HAP-1 (cell line): ENCODE measurements around the gene DGKI.
A peak's percentile ranks its signal among the peaks of the same experiment; 100 is the strongest.

Experiments
- DNase-seq, 2 experiments: peaks; one replicate each; pipeline ENCODE4 v3.0.0-alpha.2; 2016 to 2020; ENCODE audit warnings: low spot score in 2 of 2
- H3K27me3 ChIP-seq: fragments of 250-450 bp; sonication (Bioruptor Pico); 2 replicates; pipeline ENCODE4 v1.5.1; 2020; ENCODE audit warnings: low read depth, mild to moderate bottlenecking, moderate library complexity
- H3K36me3 ChIP-seq: fragments of 250-450 bp; sonication (Bioruptor Pico); replicated peaks from 2 replicates; pipeline ENCODE4 v1.5.1; 2020; ENCODE audit warnings: mild to moderate bottlenecking
- H3K4me1 ChIP-seq: fragments of 250-450 bp; sonication (Bioruptor Pico); 2 replicates; pipeline ENCODE4 v1.5.1; 2020; ENCODE audit warnings: mild to moderate bottlenecking
- H3K4me3 ChIP-seq: fragments of 250-450 bp; sonication (Bioruptor Pico); 2 replicates; pipeline ENCODE4 v1.5.1; 2020; ENCODE audit warnings: mild to moderate bottlenecking, moderate library complexity
- H3K9me3 ChIP-seq: fragments of 250-450 bp; sonication (Bioruptor Pico); 2 replicates; pipeline ENCODE4 v1.5.1; 2020; ENCODE audit warnings: mild to moderate bottlenecking, moderate library complexity
- in situ Hi-C: fragments of 300-500 bp; cut with MboI; formaldehyde crosslinking; loops from 3 replicates; pipeline ENCODE4 v1.14.3; 2020; ENCODE audit warnings: low sequenced_read_pairs, inconsistent platforms, mixed read lengths

DGKI gene

DNA sequence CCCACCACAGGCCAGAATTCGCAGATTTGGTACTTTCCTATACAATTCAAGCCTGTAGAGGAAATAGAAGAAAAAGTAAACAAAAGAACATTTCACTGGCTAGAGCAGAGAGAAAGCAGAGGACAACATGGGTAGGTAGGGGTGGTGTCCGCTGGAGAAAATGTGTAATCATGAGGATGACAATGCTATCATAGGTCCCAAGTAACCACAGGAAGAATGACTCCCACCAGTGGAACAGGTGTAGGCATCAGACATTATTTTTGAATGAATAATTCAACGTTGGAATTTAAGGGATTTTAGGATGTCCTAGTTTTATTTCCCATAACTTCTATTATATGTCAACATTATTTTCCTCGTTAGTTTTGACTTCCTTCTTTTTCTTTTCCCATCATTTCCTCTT lies 248.9 kb downstream of the DGKI start:
- Histone ChIP-seq H3K9me3 (no peaks in the 10 kb centered on the region), H3K27me3 (peaks cover 43% of the 10 kb centered on the region), H3K36me3 (no peaks in the 10 kb centered on the region), H3K4me1 (no peaks in the 10 kb centered on the region; the same call in 1 of the 2 replicates), H3K4me3 (no peak overlapping the region)
- in situ Hi-C loops: no loop called here
- no peak for DNase-seq

DNA sequence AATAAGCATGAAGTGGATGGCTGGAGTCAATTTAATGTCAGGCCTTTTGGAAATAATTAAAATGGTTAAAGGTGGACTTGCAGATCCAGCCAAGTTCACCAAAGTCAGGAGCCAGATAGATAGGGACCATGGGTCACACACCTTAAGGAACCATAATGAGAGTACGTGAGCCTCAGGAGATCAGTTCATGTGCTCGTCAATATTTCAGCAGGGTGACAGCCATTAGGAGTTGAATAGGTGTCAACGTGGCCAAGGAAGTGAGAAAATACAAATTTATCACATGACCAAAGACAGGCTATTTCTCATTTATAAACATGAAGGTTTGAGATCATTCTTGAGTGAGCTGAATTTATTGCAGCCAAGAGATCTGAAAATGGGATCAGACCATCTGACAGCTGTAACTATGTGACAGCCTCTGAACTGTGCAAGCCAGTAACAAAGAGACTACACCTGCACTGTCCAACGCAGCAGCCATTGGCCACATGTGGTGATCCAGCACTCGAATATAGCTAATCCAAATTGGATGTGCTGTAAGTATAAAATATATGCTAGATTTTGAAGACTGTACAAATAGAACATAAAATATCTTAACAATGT lies 253.6 kb downstream of the DGKI start:
- DNase-seq: no peak

GRCh38 chr7:137592232-137592896 lies 254.4 kb downstream of the DGKI start:
- in situ Hi-C loops: no loop called here
- peak; percentile 64 to 73 for DNase-seq
- Histone ChIP-seq H3K36me3 (no peaks in the 10 kb centered on the region), H3K4me3 (no peak overlapping the region), H3K27me3 (peaks cover 22% of the 10 kb centered on the region), H3K4me1 (peaks cover 7% of the 10 kb centered on the region), H3K9me3 (0 out of 2 replicates have a peak, but pooled peaks cover 2% of the 10 kb centered on the region)

More for the DNA sequence above, 253.6 kb downstream of the DGKI start:
- H3K4me3 ChIP-seq: no peak overlapping the region
- peaks cover 20% of the 10 kb centered on the region for H3K27me3 ChIP-seq
- peaks cover 7% of the 10 kb centered on the region for H3K4me1 ChIP-seq
- no peaks in the 10 kb centered on the region for H3K36me3 ChIP-seq
- in situ Hi-C loops: no loop called here
- H3K9me3 ChIP-seq: 0 out of 2 replicates have a peak, but pooled peaks cover 2% of the 10 kb centered on the region

DNA sequence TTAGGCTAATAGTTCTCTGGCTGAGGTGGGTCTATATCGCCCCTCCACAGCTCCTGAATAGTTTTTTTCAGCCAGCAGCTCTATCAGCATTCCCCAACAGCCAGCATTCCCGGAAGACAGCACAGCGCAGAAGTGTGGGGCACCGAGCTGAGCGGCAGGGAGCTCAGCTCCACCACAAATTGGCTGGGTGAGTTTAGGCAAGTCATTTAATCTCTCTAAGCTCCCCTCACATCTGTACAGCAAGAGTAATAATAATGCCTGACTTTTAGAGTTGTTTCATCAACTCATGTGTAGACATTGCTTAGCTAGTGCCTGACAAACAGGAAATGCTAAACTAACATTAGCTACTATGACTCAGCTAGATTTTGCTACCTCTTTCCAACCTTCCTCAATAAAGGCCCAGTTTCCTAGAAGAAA lies 255.3 kb downstream of the DGKI start:
- 0 out of 2 replicates have a peak, but pooled peaks cover 2% of the 10 kb centered on the region for H3K9me3 ChIP-seq
- no peak overlapping the region for H3K4me3 ChIP-seq
- peaks cover 23% of the 10 kb centered on the region for H3K27me3 ChIP-seq
- no peaks in the 10 kb centered on the region for H3K36me3 ChIP-seq
- DNase-seq: no peak
- peaks cover 7% of the 10 kb centered on the region for H3K4me1 ChIP-seq
- in situ Hi-C loops: no loop called here

DNA sequence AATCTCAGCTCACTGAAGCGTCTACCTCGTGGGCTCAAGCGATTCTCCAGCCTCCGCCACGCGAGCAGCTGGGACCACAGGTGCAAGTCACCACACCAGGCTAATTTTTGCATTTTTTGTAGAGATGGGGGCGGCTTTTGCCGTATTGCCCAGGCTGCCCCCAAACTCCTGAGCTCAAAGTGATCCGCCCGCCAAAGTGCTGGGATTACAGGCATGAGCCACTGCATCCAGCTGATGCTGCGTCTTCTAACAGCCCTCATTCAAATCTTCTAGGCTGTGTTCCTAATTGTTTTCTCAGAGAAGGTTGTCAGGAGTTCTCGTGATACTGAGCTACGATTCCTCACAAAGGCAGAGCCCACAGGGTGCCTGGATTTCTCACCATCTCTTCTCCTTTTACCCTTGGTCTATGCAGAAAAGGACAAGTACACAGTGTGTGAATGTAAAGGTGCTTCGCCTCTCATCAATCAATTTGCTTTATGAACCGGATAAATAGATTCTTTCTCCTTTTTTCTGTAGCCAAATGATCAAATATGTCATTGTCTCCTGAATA lies 255.9 kb downstream of the DGKI start:
- Histone ChIP-seq H3K9me3 (0 out of 2 replicates have a peak, but pooled peaks cover 2% of the 10 kb centered on the region), H3K4me3 (no peak overlapping the region), H3K36me3 (no peaks in the 10 kb centered on the region), H3K27me3 (peaks cover 20% of the 10 kb centered on the region), H3K4me1 (peaks cover 7% of the 10 kb centered on the region)
- DNase-seq: no peak
- in situ Hi-C loops: no loop called here

DNA sequence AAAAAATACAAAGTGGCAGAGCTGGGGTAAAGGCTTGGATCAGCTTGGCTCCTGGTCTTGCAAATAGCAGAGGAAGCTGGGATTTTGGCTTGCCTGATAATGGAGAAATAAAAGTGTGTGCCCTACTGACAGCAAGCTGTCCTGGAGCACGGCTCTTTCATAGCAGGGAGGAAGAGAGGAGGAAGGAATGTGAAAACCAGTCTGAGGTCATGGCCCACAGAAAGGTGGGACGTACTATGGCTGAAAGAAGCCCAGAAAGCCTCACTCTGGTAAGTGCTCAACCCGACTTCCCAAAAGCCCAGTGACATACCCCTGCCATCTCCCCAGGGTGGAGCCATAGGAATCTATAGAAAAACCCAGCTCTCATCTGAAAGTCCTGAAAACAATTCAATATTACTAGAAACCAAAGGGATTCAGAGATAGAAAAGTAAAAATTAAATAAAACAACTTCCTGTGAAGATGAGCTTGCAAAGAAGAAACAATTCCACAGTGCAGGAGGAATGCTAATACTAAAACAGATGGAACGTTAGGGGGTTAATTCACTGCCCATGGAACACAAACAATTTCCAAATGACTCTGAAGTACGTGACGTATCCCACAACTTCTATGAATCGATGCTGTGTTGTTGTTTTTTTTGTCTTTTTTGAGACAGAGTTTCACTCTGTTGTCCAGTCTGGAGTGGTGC lies 256.6 kb downstream of the DGKI start:
- DNase-seq: no peak
- in situ Hi-C loops: no loop called here
- no peak overlapping the region for H3K4me3 ChIP-seq

DNA sequence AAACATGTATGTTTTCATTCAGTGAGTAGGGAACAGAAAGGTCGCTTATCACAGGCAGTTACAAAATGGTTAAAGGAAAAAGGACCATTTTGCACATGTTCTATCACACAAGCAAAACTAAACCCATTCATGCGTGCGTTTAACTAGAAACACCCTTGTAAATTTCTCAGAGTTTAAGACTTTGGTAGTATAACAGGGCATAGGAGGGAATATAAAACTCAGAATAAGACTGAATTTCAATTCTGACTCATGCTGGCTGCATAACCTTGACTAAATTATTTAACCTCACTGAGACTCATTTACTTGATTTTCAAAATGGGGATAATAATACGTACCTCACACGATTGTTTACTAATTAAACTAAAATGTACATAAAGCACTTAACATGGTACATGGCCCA lies 259.4 kb downstream of the DGKI start:
- no peaks in the 10 kb centered on the region for H3K36me3 ChIP-seq
- in situ Hi-C loops: no loop called here

More for the DNA sequence above, 256.6 kb downstream of the DGKI start:
- Histone ChIP-seq H3K9me3 (0 out of 2 replicates have a peak, but pooled peaks cover 2% of the 10 kb centered on the region), H3K4me1 (peaks cover 7% of the 10 kb centered on the region), H3K27me3 (peaks cover 20% of the 10 kb centered on the region), H3K36me3 (no peaks in the 10 kb centered on the region)

GRCh38 chr7:137585591-137585990 lies 261.2 kb downstream of the DGKI start:
- Histone ChIP-seq H3K36me3 (no peaks in the 10 kb centered on the region), H3K27me3 (peaks cover 22% of the 10 kb centered on the region), H3K9me3 (0 out of 2 replicates have a peak, but pooled peaks cover 2% of the 10 kb centered on the region), H3K4me1 (no peaks in the 10 kb centered on the region), H3K4me3 (no peak overlapping the region)
- DNase-seq: no peak
- in situ Hi-C loops: no loop called here

More for the DNA sequence above, 259.4 kb downstream of the DGKI start:
- H3K9me3 ChIP-seq: 0 out of 2 replicates have a peak, but pooled peaks cover 2% of the 10 kb centered on the region
- no peak overlapping the region for H3K4me3 ChIP-seq
- peaks cover 7% of the 10 kb centered on the region for H3K4me1 ChIP-seq
- peaks cover 19% of the 10 kb centered on the region; the same call in 1 of the 2 replicates for H3K27me3 ChIP-seq
- no peak for DNase-seq

- Histone ChIP-seq H3K4me1 (no peaks in the 10 kb centered on the region), H3K4me3 (no peak overlapping the region), H3K9me3 (no peaks in the 10 kb centered on the region), H3K27me3 (peaks cover 22% of the 10 kb centered on the region), H3K36me3 (no peaks in the 10 kb centered on the region)
- no peak for DNase-seq
- in situ Hi-C loops: no loop called here
Observed at GRCh38 chr7:137583172-137583571, 263.6 kb downstream of the DGKI start.

- Histone ChIP-seq H3K36me3 (no peaks in the 10 kb centered on the region), H3K4me1 (no peaks in the 10 kb centered on the region), H3K27me3 (peaks cover 19% of the 10 kb centered on the region), H3K4me3 (no peak overlapping the region), H3K9me3 (no peaks in the 10 kb centered on the region)
- in situ Hi-C loops: no loop called here
- no peak for DNase-seq
Observed at GRCh38 chr7:137579913-137580640, 266.7 kb downstream of the DGKI start.

- Histone ChIP-seq H3K36me3 (no peaks in the 10 kb centered on the region), H3K4me3 (no peak overlapping the region), H3K27me3 (peaks cover 15% of the 10 kb centered on the region), H3K4me1 (no peaks in the 10 kb centered on the region), H3K9me3 (no peaks in the 10 kb centered on the region)
- DNase-seq: no peak
- in situ Hi-C loops: no loop called here
Observed at GRCh38 chr7:137578541-137578940, 268.2 kb downstream of the DGKI start.

GRCh38 chr7:137577184-137577583 lies 269.6 kb downstream of the DGKI start:
- H3K9me3 ChIP-seq: no peaks in the 10 kb centered on the region
- no peaks in the 10 kb centered on the region for H3K4me1 ChIP-seq
- H3K36me3 ChIP-seq: no peaks in the 10 kb centered on the region
- DNase-seq: no peak
- in situ Hi-C loops: no loop called here
- H3K4me3 ChIP-seq: no peak overlapping the region
- H3K27me3 ChIP-seq: peaks cover 11% of the 10 kb centered on the region

- H3K4me3 ChIP-seq: no peak overlapping the region
- DNase-seq: no peak
- no peaks in the 10 kb centered on the region for H3K36me3 ChIP-seq
- in situ Hi-C loops: no loop called here
- H3K9me3 ChIP-seq: no peaks in the 10 kb centered on the region
- no peaks in the 10 kb centered on the region for H3K4me1 ChIP-seq
- H3K27me3 ChIP-seq: peaks cover 8% of the 10 kb centered on the region
Observed at GRCh38 chr7:137576481-137576880, 270.3 kb downstream of the DGKI start.
